Stimulated activated CD8-positive, alpha-beta memory T cell treated with anti-CD3 and anti-CD28 coated beads, Interleukin-4, amount 100 ng/mL, for 4 hours (primary cell): ENCODE data around the gene PSKH1.

Experiments
- DNase-seq, 2 donors: peaks; one replicate each; pipeline ENCODE4 v3.0.0-alpha.2; 2020; ENCODE audit warnings: low read depth in 2 of 2, low spot score in 1 of 2

PSKH1 gene

DNA sequence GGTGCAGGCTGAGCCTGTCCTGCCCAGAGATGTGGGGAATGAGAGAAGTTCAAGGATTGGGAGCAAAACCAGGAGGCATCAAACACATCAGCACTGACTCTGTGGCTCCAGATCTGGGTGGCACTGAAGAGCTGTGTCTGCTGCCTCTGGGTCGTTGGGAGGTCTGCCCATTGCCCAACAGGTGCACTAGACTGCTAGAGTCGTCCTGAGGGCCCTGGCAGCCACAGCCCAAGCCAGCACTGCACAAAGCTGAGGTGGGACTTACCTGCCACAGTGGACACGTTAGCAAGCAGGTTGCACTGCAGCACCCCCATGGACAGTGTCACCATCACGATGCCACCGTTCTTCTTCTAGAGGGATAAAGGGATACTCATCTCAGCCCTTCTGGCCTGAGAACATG, 84.0 kb downstream of the PSKH1 start:
- no peak for DNase-seq

DNA sequence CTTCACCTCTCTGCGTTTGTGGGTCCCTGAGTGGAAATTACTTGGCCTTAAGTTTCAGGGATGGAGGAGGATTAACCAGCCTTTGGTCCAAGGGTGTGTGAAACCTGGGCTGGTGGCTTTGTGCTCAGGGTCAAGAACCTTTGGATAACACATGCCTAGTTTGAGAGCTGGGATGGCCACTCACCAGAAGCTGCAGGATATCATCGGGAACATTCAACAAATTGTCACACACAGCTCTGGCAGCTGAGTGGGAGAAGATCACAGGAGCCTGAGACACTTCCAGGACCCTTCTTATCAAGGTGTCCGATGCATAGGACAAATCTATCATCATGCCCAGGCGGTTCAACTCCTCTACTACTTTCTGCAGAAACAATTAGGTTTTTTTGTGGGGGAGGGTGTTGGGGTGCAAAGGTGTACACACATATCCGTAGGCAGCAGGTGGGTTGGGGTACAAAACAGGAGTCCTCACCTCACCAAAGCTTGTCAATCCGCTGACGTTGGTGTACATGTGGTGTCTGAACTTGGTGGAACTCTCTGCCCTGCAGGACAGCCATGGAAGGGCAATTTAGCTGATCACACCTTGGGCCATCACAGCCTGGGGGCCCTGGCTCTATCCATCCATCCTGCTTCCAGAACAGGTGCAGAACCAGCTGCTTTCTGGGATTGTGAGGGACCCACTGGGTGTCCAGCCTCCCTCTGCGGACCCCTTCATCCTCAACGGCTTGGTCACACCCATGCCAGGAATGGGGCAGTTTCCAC, 84.6 kb downstream of the PSKH1 start:
- no peak for DNase-seq
